OCI-LY3 (cell line): ENCODE results near the gene RFC1.

Source experiments
- H2AFZ ChIP-seq: fragments of 200-600, 300-600 bp; shearing (Covaris generic); 2 replicates; pipeline ENCODE4 v1.6.0; 2014; ENCODE audit warnings: antibody characterized with exemption, low read depth, low read length
- H3K27ac ChIP-seq: fragments of 200-600, 300-600 bp; sonication (generic); 2 replicates; pipeline ENCODE4 v1.5.1; 2014; ENCODE audit warnings: mild to moderate bottlenecking, low read length, moderate library complexity, mixed read lengths
- H3K27me3 ChIP-seq: fragments of 200-600, 300-600 bp; sonication (generic); 2 replicates; pipeline ENCODE4 v1.6.1; 2014; ENCODE audit warnings: low read depth, low read length, mixed read lengths
- H3K36me3 ChIP-seq: fragments of 200-600, 300-600 bp; sonication (generic); replicated peaks from 2 replicates; pipeline ENCODE3; 2014; ENCODE audit warnings: low read depth, low read length, mixed read lengths
- H3K4me1 ChIP-seq: fragments of 300-600, 200-600 bp; sonication (generic); 2 replicates; pipeline ENCODE4 v1.6.1; 2014; ENCODE audit warnings: low read length, mixed read lengths
- H3K4me2 ChIP-seq: fragments of 200-600, 300-600 bp; sonication (generic); 2 replicates; pipeline ENCODE4 v1.6.1; 2014; ENCODE audit warnings: low read length, mixed read lengths
- H3K4me3 ChIP-seq: fragments of 300-600, 200-600 bp; sonication (generic); 2 replicates; pipeline ENCODE4 v1.5.1; 2014; ENCODE audit warnings: antibody characterized with exemption, mild to moderate bottlenecking, low read length, moderate library complexity
- H3K79me2 ChIP-seq: fragments of 300-600, 200-600 bp; shearing (Covaris generic); 2 replicates; pipeline ENCODE4 v1.6.1; 2014; ENCODE audit warnings: mild to moderate bottlenecking, low read length, mixed read lengths
- H3K9ac ChIP-seq: fragments of 300-600, 200-600 bp; shearing (Covaris generic); 2 replicates; pipeline ENCODE4 v1.6.0; 2014; ENCODE audit warnings: mild to moderate bottlenecking, low read length, moderate library complexity
- H3K9me3 ChIP-seq: fragments of 200-600, 300-600 bp; shearing (Covaris generic); 2 replicates; pipeline ENCODE4 v1.6.1; 2014; ENCODE audit warnings: low read length, mixed read lengths; ENCODE audit not compliant: insufficient read depth
- H4K20me1 ChIP-seq: fragments of 200-600, 300-600 bp; sonication (generic); 2 replicates; pipeline ENCODE4 v1.6.1; 2016; ENCODE audit warnings: low read length, mixed read lengths; ENCODE audit not compliant: insufficient read depth
- EZH2phosphoT487 ChIP-seq: fragments of 200-600 bp; shearing (Covaris generic); IDR thresholded peaks from 2 replicates; pipeline ENCODE4 v1.6.1; 2018; ENCODE audit warnings: antibody characterized with exemption, mixed run types, low read depth
- TF ChIP-seq, protein P1 (sequence below): fragments of 200-600, 300-600 bp; sonication (generic); IDR thresholded peaks from 2 replicates; pipeline ENCODE4 v1.5.1; 2014; ENCODE audit warnings: antibody characterized with exemption, low read length, low read depth

The RFC1 gene

GRCh38 chr4:39259571-39260330 is 106.4 kb downstream of the RFC1 start:
- H3K4me3 ChIP-seq = no peak overlapping the region
- no peaks in the 10 kb centered on the region for H3K27me3 ChIP-seq
- H3K36me3 ChIP-seq = peaks cover 3% of the 10 kb centered on the region
- H3K9me3 ChIP-seq = no peaks in the 10 kb centered on the region
- H3K9ac ChIP-seq = no peak overlapping the region
- TF ChIP-seq, protein P1, sequence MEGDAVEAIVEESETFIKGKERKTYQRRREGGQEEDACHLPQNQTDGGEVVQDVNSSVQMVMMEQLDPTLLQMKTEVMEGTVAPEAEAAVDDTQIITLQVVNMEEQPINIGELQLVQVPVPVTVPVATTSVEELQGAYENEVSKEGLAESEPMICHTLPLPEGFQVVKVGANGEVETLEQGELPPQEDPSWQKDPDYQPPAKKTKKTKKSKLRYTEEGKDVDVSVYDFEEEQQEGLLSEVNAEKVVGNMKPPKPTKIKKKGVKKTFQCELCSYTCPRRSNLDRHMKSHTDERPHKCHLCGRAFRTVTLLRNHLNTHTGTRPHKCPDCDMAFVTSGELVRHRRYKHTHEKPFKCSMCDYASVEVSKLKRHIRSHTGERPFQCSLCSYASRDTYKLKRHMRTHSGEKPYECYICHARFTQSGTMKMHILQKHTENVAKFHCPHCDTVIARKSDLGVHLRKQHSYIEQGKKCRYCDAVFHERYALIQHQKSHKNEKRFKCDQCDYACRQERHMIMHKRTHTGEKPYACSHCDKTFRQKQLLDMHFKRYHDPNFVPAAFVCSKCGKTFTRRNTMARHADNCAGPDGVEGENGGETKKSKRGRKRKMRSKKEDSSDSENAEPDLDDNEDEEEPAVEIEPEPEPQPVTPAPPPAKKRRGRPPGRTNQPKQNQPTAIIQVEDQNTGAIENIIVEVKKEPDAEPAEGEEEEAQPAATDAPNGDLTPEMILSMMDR = no peak
- TF ChIP-seq EZH2phosphoT487 = no peak
- H3K27ac ChIP-seq = no peak overlapping the region
- no peaks in the 10 kb centered on the region for H3K4me1 ChIP-seq
- H3K79me2 ChIP-seq = no peaks in the 10 kb centered on the region
- H3K4me2 ChIP-seq = no peak overlapping the region
- no peaks in the 10 kb centered on the region for H4K20me1 ChIP-seq
- no peak overlapping the region for H2AFZ ChIP-seq

GRCh38 chr4:39256436-39256835 is 109.7 kb downstream of the RFC1 start:
- Histone ChIP-seq H3K27ac (no peak overlapping the region), H3K9me3 (no peaks in the 10 kb centered on the region), H3K27me3 (no peaks in the 10 kb centered on the region), H3K79me2 (no peaks in the 10 kb centered on the region), H4K20me1 (no peaks in the 10 kb centered on the region), H2AFZ (no peak overlapping the region), H3K36me3 (peaks cover 3% of the 10 kb centered on the region), H3K4me2 (no peak overlapping the region), H3K4me1 (no peaks in the 10 kb centered on the region), H3K4me3 (no peak overlapping the region), H3K9ac (no peak overlapping the region)
- TF ChIP-seq EZH2phosphoT487 = no peak
- TF ChIP-seq, protein P1 = no peak

DNA sequence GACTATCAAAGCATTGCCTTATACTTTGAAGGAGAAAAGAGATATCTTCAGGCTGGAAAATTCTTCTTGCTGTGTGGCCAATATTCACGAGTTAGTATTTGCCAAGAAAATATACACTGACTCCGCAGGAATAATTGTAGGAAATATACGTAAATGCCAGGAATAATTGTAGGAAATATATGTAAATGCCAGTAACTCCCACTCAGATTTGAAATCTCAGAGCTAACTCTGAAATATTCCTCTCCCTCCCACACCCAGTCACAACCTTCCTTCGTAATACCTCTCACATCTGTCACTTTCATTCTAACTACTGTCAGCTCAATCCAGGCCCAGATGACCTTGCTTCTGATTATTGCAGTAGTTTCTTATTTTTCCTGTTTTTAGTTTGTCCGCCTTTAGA is 110.3 kb downstream of the RFC1 start:
- Histone ChIP-seq H3K4me3 (no peak overlapping the region), H3K27ac (no peak overlapping the region), H3K9ac (no peak overlapping the region), H3K27me3 (no peaks in the 10 kb centered on the region), H2AFZ (no peak overlapping the region), H3K4me2 (no peak overlapping the region), H3K36me3 (peaks cover 3% of the 10 kb centered on the region), H3K79me2 (no peaks in the 10 kb centered on the region), H3K9me3 (no peaks in the 10 kb centered on the region), H3K4me1 (no peaks in the 10 kb centered on the region), H4K20me1 (no peaks in the 10 kb centered on the region)
- no peak for TF ChIP-seq EZH2phosphoT487
- TF ChIP-seq, protein P1 = no peak

GRCh38 chr4:39255266-39255665 is 110.9 kb downstream of the RFC1 start:
- H3K4me2 ChIP-seq = no peak overlapping the region

More at GRCh38 chr4:39255266-39255665, 110.9 kb downstream of the RFC1 start:
- Histone ChIP-seq H3K27ac (no peak overlapping the region), H3K4me1 (no peaks in the 10 kb centered on the region), H3K27me3 (no peaks in the 10 kb centered on the region), H3K9me3 (no peaks in the 10 kb centered on the region), H3K9ac (no peak overlapping the region), H3K79me2 (no peaks in the 10 kb centered on the region), H3K4me3 (no peak overlapping the region), H2AFZ (no peak overlapping the region), H3K36me3 (peaks cover 3% of the 10 kb centered on the region), H4K20me1 (no peaks in the 10 kb centered on the region)
- TF ChIP-seq, protein P1 = peak; percentile 20; the same call in 1 of the 2 replicates
- TF ChIP-seq EZH2phosphoT487 = no peak
